Ascending aorta (tissue), 2 donors: ENCODE results near the gene TBC1D8. TPM values are rescaled to one million over a fixed set of nuclear protein-coding genes. Genes with fewer than 3 reads are reported as not detected.

ENCODE experiments used
- DNase-seq, 2 donors: peaks; one replicate each; pipeline ENCODE4 v3.0.0-alpha.2; 2019; ENCODE audit warnings: low spot score in 2 of 2
- H3K27ac ChIP-seq, 2 donors: fragments of 200-600 bp; sonication (generic); one replicate each; pipeline ENCODE4 v1.5.1; 2016 to 2017; ENCODE audit warnings: mild to moderate bottlenecking in 1 of 2
- H3K27me3 ChIP-seq: fragments of 200-600 bp; sonication (generic); one replicate; pipeline ENCODE4 v1.5.1; 2017
- H3K36me3 ChIP-seq, 2 donors: fragments of 200-600 bp; sonication (generic); one replicate each; pipeline ENCODE4 v1.5.1; 2016
- H3K4me1 ChIP-seq, 2 donors: fragments of 200-600 bp; sonication (generic); one replicate each; pipeline ENCODE4 v1.5.1; 2016 to 2017; ENCODE audit warnings: mild to moderate bottlenecking in 1 of 2
- H3K4me3 ChIP-seq, 2 donors: fragments of 200-600 bp; sonication (generic); one replicate each; pipeline ENCODE4 v1.5.1; 2016 to 2017; ENCODE audit warnings: mild to moderate bottlenecking in 1 of 2
- H3K9me3 ChIP-seq, 2 donors: fragments of 200-600 bp; sonication (generic); one replicate each; pipeline ENCODE4 v1.5.1; 2016
- CTCF ChIP-seq, 3 experiments: fragments of 200-600 bp in 2 of 3; fragments of 450-650 bp in 1 of 3; sonication (generic) in 2 of 3; IDR thresholded peaks; one replicate each; pipeline ENCODE4 v1.5.1; 2016 to 2019; ENCODE audit warnings: antibody characterized with exemption in 3 of 3, mild to moderate bottlenecking in 1 of 3, moderate library complexity in 1 of 3
- intact Hi-C: fragments of 100-400 bp; cut with DNase I; formaldehyde crosslinking; loops from one replicate; pipeline ENCODE4 v1.15.1; 2023
- total RNA-seq: library from RNA; depleted of rRNA; stranded (reverse); fragments of >200 nt; gene quantifications from one replicate; pipeline ENCODE4 v1.1.0, GENCODE V29; 2016

Gene TBC1D8
- total RNA-seq, 1 donor from 2014 or later: 17.8 TPM

DNA sequence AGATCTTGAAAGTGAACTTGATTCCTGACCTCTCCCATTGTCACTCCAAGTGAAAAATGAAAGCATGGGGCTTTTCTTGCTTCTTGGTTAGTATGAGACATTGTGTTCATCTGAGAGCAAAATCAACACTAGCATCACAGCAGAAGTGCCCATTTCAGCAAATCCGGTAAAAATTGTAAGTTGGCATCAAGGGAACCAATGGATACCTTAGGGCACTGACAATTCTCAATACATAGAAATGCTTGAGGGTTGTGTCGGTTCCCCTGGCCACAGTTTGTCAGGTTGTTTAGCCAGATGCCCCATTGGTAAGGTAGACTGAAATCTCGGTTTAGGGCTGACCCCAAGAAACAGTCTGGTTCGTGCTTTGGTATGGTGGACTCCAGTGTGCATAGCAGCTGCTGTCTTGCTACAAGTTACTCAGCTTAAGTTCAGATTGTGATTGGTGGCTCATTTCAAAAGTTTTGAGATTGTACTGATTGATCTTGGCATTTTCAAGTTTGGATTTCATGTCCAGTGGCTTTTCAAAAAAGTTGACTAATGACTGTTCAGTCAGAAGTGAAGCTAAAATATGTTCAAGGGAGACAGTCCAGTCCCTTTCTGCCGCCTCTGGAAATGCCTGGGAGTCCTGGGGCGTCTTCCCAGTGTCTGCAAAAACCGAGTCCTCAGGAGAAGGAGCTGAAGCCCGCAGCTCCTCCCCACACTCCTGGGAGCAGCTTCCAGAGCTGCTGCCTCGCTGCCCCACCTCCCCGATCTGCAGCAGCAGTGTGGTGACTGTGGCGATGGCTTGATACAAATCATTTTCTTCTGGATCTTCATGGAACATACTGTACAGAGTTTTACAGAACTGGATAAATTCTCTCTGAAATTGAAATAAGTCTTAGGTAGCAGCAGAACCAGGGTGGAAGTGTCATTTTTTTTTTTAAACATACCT, 143.5 kb downstream of the TBC1D8 start:
- no peak for DNase-seq
- H3K36me3 ChIP-seq: peaks cover 47 to 75% of the 10 kb centered on the region in 2 donors

DNA sequence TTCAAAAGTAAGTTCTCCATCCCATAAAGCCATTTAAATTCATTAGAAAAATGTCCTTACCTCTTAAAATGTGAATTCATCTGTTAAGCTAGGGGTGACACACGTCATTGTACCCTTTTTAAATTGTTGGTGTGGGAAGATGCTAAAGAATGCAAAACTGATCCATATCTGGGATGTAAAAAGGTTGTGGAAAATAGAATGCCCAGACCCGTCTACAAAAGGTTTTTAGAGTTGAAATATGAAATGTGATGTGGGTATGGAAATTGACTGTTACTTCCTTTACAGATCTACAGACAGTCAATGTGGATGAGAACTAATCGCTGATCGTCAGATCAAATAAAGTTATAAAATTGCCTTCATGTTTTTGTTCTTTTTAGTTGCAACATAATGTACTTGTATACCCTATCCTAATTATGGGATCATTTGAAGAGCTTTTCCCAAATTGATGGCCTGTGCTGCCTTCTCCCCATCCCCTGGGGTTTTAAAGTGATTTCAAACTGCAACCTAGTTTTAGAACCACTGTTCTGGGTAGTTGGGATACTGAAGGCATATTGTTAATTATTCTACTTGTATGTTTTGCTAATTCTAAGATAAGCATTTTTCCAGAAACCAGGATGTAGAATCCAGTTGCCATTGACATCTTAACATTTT, 145.0 kb downstream of the TBC1D8 start:
- TF ChIP-seq CTCF (IDR thresholded peaks at IDR 0.05): no peak
- no peak overlapping the region for H3K4me3 ChIP-seq
- no peak for DNase-seq
- H3K9me3 ChIP-seq: no peaks in the 10 kb centered on the region
- H3K4me1 ChIP-seq: peaks cover 3 to 15% of the 10 kb centered on the region in 2 donors
- no peaks in the 10 kb centered on the region for H3K27me3 ChIP-seq
- intact Hi-C loops: loop anchor here (10.0 kb wide), 1 partner anchor 591 kb away; the partner anchor contains the start of gene CHST10
- H3K27ac ChIP-seq: no peak overlapping the region
- H3K36me3 ChIP-seq: peaks cover 47 to 70% of the 10 kb centered on the region in 2 donors

More for the DNA sequence above, 143.5 kb downstream of the TBC1D8 start:
- Histone ChIP-seq H3K27me3 (no peaks in the 10 kb centered on the region), H3K4me1 (peaks cover 3 to 10% of the 10 kb centered on the region in 2 donors), H3K9me3 (no peaks in the 10 kb centered on the region), H3K27ac (no peak overlapping the region), H3K4me3 (no peak overlapping the region)
- intact Hi-C loops: loop anchor here (10.0 kb wide), 1 partner anchor 593 kb away; the partner anchor contains the start of gene CHST10
- TF ChIP-seq CTCF (IDR thresholded peaks at IDR 0.05): no peak

DNA sequence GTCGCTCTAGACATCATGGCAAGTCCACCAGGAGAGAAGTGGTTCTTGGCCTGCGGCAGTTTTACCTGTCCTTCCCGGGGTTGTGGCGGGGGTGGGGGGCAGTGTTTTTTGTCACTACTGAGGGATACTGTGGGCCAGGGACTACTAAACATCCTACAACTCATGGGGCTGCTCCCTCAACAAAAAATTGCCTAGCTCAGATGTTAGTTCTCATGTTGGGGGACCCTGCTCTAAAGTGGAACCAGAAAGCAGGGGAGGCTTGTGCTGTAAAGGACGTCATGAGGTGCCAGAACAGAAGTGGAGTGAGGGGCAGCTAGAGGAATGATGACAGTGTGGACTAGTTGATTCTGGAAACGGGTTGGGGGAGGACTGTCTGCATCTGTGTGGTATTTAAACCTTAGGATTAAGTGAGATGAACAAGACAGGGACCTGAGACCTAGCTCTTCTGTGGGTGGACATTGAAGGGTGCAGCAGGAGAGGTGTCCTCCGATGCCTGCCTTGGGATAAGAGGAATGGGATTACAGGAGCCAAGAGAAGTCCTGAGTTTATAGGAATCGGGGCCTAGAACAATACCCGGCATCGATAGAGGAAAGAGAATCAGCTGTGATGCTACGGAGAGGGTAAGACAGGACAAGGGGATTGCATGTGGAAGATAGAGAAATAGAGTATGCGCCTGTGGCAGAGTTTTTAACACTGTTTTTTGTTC, 146.4 kb downstream of the TBC1D8 start:
- peaks cover 47 to 58% of the 10 kb centered on the region in 2 donors for H3K36me3 ChIP-seq

DNA sequence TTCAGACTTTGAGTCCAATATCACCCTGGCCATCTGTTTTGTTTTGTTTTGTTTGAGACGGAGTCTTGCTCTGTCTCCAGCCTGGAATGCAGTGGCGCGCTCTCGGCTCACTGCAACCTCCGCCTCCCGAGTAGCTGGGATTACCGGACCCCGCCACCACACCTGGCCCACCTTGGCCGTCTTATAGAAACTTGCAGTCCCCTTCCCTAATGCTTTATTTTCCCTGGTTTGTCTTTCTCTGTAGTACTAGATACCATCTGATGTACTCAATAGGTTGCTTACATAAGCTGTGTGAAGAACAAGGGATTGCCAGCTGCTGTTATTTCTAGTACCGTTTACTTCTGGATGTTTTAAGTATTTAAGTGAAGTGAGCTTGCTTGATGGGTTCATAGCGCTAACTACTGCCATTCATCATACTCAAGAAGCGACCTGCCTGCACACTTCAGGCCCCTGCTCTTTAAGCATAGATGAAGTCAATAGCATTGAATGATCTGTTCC, 147.9 kb downstream of the TBC1D8 start:
- Histone ChIP-seq H3K36me3 (peaks cover 42 to 51% of the 10 kb centered on the region in 2 donors), H3K9me3 (no peaks in the 10 kb centered on the region), H3K4me1 (peaks cover 3 to 15% of the 10 kb centered on the region in 2 donors), H3K27ac (peak overlapping the region; percentile 89 to 91), H3K27me3 (no peaks in the 10 kb centered on the region), H3K4me3 (peak overlapping the region; percentile 90)
- DNase-seq: no peak
- no peak for TF ChIP-seq CTCF (IDR thresholded peaks at IDR 0.05)
- intact Hi-C loops: loop anchor here (2.0 to 10.0 kb wide), 5 partner anchors 149 to 589 kb away; partner anchors contain the start of genes CHST10, CNOT11, PDCL3 and RNF149

More for the DNA sequence above, 146.4 kb downstream of the TBC1D8 start:
- Histone ChIP-seq H3K27me3 (no peaks in the 10 kb centered on the region), H3K4me3 (no peak overlapping the region), H3K9me3 (no peaks in the 10 kb centered on the region), H3K4me1 (peaks cover 3 to 15% of the 10 kb centered on the region in 2 donors), H3K27ac (no peak overlapping the region)
- intact Hi-C loops: loop anchor here (5.0 to 10.0 kb wide), 2 partner anchors 303 to 590 kb away; partner anchors contain the start of genes CHST10 and RNF149
- TF ChIP-seq CTCF (IDR thresholded peaks at IDR 0.05): no peak
- no peak for DNase-seq
